Fibroblast of peridontal ligament (primary cell): ENCODE measurements around the gene KCNJ18.
"Not testable (repeated sequence)": the region's sequence is repeated elsewhere in the genome, so short reads cannot be mapped to it uniquely, and the experiment has no call there.

Experiments
- DNase-seq: peaks from one replicate; pipeline ENCODE4 v3.0.0-alpha.2; 2010; ENCODE audit errors: extremely low read depth

The KCNJ18 gene

GRCh38 chr17:21685061-21685795, 7.1 kb upstream of the KCNJ18 start:
- DNase-seq, result not testable (repeated sequence)

- DNase-seq, result no peak
Measured at GRCh38 chr17:21686165-21687015, 5.9 kb upstream of the KCNJ18 start.

DNA sequence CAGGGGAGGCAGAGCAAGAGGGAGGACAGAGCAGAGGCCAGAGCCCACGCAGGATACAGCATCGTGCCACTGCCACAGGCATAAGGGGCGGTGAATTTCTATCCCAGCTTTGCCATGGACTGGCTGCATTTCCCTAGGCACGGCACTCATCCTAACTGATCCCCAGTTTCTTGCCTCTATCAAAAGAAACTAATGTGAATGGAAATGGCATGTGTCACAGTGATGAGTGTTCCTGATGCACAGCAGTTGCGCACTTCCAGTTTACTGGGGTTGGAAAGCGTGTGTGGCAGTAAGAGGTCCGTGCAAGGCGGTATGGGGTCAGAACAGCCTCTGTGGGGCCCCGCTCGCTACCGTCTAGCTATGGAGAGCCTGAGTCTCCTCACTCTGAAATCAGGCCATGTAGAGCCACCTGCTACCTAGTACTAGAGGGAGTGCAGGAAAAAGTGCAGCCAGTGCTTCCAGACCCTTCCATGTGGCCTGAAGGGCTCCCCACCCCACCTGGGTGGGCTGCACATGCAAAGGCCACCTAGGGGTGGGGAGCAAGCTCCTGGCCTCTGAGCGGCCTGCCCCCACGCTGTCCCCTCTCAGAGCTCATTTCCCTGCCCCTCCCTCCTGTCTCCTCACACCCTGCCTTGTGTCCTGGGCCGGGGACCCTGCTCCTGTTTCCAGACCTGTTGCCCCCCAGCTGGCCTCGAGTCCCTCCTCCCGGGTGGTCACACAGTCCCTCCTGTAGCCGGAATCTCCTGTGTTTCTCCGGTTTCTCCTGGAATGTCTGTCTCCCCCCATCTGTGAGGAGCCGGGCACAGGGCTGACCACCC, 5.0 kb upstream of the KCNJ18 start:
- no peak for DNase-seq

- no peak for DNase-seq
Measured at GRCh38 chr17:21688293-21688949, 3.9 kb upstream of the KCNJ18 start.

DNA sequence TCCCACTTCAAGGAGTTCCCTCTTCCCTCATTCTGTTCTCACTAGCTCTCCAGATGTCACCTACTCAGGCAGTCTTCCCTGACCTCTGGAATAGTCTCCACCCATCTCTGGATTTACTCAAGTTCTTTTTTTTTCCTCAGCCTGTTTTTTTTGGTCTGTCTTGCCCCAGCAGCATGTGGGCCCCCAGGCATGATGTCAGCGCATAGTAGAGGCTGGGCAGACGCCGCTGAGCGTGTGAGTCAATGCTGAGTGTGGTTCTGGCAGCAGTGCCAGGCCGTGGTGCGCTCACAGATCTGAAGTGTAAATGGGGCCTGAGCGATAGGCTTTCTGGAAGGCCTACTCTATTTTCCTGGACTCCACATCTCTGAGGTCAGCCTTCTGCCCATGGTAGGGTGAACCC, 2.7 kb upstream of the KCNJ18 start:
- peak; percentile 78 for DNase-seq

DNA sequence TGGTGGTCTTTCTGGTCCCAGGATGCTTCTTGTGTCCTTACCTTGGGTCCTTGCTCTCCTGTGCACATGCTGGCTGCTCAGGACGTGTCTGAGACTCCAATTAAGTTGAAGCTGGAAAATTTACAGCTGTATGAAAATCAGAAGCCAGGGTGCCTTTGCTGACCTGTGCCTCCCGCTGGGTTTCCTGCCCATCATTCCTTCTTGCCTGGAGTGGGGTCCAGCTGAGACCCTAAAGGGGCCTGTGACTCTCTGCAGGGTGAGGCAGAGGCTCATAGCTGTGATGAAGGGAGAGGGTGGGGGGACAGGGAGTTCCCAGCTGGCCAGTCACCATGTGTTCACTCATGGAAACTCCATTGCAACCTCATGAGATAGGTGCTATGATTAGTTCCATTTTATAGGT, 1.5 kb upstream of the KCNJ18 start:
- not testable (repeated sequence) for DNase-seq

DNA sequence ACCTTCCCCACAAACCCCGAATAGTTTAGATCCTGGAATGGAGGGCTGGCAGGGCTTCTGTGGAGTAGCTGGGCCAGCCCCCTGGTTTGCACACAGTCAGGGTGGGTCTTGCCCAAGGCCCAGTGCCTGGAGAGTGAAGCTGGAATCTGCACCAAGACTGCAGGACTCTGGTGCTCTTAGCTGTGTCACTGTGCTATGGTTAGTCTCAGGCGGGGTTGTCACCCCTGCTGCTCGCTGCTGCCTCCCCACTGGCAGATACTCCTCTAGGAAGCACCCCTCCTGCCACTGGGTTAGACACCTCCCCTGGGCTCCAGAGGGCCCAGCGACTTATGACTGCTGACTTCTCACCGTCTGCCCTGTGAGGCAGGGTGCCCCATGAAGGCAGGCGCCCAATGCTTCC, 842 bp upstream of the KCNJ18 start:
- DNase-seq, result not testable (repeated sequence)

GRCh38 chr17:21692704-21693065, 362 bp downstream of the KCNJ18 start:
- DNase-seq, result not testable (repeated sequence)

DNA sequence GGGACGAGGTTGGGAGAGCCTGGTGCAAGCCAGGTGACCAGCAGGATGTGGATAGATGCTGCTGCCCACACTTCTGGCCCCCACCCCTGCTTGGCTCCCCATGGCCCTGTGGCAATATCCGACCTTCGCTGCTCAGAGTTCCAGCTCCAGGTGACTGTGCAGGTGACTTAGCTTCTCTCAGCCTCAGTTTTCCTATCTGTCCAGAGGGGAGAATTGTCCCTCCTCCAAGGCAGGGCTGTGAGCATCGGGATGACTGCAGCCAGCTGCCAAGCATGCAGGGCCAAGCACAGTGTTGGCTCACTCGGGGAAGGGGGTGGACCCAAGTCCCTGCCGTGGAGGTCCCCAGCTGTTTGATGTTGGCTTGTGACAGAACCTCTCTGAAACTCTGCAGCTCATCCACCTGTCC, 1.1 kb downstream of the KCNJ18 start:
- DNase-seq, result not testable (repeated sequence)

DNA sequence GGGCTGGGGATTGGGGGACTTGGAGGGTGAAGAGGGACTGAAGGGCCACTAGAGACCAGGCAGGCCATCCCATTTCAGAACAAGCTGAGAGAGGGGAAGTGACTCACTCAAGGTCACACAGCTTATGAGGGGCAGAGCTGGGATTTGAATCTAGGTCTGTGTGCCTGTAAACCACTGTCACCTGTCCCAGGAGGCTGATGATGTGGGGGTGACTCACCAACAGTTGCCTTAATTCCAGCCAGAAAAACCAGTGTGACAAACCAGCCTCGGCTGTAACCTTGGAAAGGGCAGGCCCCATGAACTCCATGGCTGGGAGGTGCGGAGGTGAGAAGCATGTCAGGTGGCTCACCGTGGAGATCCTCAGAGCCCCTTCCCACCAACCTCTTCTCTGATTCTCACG, 1.6 kb downstream of the KCNJ18 start:
- DNase-seq, result not testable (repeated sequence)

DNA sequence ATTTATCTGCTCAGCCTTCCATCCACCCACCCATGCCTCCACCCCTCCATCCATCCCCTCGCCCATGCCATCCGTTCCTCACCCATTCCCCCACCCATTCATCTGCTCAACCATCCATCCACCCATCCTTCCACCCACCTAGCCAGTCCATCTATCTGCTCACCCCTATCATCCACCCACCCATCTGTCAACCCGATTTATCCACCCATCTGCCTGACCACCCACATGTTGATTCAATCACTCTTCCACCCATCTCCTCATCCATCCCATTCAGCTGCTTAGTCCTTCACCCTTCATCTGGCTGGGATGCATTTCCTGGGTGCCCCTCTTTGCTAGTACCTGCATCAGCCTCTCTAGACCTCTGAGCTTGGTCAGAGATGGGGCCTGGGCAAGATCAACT, 3.9 kb downstream of the KCNJ18 start:
- DNase-seq, result not testable (repeated sequence)

- DNase-seq, result not testable (repeated sequence)
Measured at GRCh38 chr17:21696842-21697507, 4.7 kb downstream of the KCNJ18 start.

GRCh38 chr17:21697508-21697860, 5.2 kb downstream of the KCNJ18 start:
- not testable (repeated sequence) for DNase-seq

GRCh38 chr17:21698437-21699075, 6.2 kb downstream of the KCNJ18 start:
- not testable (repeated sequence) for DNase-seq

DNA sequence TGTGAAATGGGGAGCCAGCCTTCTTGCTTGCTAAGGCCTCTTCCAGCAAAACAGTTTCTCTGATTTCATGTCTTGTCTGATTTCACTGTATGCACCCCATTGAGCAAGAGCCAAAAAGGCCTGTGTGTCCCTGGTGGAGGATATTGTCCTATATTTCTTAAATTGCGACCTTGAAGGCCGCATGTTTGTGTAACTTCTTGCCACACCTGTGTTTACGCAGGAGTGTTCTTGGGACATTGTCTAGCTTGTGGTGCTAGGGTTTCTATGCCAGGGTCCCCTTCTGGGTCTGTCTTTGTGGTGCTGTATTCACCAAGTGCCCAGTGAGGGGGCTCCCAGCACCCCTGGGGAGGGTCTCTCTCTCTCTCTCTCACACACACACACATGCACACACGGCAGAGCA, 6.8 kb downstream of the KCNJ18 start:
- DNase-seq, result not testable (repeated sequence)

DNA sequence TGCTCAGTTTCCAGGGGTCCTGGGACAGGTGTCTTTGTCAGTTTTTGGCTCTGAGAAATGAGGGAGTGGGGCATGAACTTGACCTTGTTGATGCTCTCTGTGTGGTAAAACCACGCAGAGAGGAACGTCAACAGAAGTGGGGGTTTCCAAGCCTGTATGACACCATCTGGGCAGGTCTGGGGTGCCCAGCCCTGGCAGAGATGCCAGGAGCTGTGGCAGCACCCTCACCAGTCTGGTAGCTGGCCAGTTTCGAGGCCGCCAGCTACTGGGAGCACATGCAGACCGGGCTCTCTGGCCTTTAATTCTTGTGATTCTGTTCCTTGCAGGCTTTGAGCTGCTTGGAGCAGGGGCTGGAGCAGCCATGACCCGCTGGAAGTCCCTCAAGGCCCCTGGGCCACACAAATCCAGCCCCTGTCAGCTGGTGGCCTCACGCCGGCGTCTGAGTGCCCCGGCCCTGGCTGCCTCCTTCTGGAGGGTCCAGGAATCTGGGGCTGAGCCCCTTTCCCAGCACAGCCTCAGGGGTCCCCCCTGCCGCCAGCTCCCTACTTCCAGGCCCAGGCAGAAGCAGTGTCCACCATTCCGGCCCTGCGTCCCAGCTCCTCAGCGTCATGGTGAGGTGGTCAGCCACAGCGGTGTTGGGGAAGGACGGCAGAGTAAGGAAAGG, 7.4 kb downstream of the KCNJ18 start:
- not testable (repeated sequence) for DNase-seq

- DNase-seq, result not testable (repeated sequence)
Measured at GRCh38 chr17:21701090-21701489, 8.8 kb downstream of the KCNJ18 start.

GRCh38 chr17:21702029-21702428, 9.7 kb downstream of the KCNJ18 start:
- DNase-seq, result not testable (repeated sequence)

- not testable (repeated sequence) for DNase-seq
Measured at GRCh38 chr17:21702521-21702920, 10.2 kb downstream of the KCNJ18 start.
